Measurements from ENCODE around the gene RALGDS.

The RALGDS gene

DNA sequence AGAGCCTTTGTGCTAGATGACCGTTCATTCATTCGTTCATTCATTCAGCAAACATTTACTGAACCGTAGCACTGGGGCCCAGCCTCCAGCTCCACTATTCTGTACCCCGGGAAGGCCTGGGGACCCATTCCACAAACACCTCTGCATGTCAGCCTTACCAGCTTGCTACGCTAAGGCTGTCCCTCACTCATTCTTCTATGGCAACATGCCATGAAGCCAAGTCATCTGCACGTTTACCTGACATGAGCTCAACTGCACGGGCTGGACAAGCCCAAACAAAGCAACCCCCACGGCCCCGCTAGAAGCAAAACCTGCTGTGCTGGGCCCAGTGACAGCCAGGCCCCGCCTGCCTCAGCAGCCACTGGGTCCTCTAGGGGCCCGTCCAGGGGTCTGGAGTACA lies 53.2 kb downstream of the RALGDS start:
- DNase-seq (ENCODE audit: low read depth, low spot score) = no peak
- in situ Hi-C loops (cut with HindIII; ENCODE audit: low sequenced_read_pairs) = no loop called here
- H3K4me3 ChIP-seq (ENCODE audit: low read depth, low read length) = no peak overlapping the region
- no peak for TF ChIP-seq CTCF (IDR thresholded peaks at IDR 0.05; ENCODE audit: low read depth, low read length)

DNA sequence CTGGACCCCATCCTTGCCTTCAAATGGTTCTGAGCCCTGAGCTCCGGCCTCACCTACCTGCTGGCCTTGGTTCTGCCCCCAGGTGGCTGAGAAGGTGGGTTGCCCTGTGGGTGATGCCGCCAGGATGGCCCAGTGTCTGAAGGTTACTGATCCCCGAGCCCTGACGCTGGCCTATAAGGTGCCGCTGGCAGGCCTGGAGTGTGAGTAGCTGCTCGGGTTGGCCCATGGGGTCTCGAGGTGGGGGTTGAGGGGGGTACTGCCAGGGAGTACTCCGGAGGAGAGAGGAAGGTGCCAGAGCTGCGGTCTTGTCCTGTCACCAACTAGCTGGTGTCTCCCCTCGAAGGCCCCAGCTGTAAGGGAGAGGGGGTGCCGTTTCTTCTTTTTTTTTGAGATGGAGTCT lies 54.0 kb downstream of the RALGDS start:
- DNase-seq (ENCODE audit: low read depth, low spot score) = no peak
- H3K4me3 ChIP-seq (ENCODE audit: low read depth, low read length) = no peak overlapping the region
- in situ Hi-C loops (cut with HindIII; ENCODE audit: low sequenced_read_pairs) = no loop called here
- no peak for TF ChIP-seq CTCF (IDR thresholded peaks at IDR 0.05; ENCODE audit: low read depth, low read length)

DNA sequence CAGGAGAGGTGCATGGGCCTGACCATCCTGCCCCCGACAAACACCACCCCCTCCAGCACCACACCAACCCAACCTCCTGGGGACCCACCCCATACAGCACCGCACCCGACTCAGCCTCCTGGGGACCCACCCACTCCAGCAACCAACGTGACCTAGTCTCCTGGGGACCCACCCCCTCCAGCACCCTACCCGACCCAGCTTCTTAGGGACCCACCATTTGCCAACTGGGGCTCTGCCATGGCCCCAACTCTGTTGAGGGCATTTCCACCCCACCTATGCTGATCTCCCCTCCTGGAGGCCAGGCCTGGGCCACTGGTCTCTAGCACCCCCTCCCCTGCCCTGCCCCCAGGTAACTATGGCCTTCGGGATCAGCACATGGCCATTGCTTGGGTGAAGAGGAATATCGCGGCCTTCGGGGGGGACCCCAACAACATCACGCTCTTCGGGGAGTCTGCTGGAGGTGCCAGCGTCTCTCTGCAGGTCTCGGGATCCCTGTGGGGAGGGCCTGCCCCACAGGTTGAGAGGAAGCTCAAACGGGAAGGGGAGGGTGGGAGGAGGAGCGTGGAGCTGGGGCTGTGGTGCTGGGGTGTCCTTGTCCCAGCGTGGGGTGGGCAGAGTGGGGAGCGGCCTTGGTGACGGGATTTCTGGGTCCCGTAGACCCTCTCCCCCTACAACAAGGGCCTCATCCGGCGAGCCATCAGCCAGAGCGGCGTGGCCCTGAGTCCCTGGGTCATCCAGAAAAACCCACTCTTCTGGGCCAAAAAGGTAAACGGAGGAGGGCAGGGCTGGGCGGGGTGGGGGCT lies 54.7 kb downstream of the RALGDS start:
- in situ Hi-C loops (cut with HindIII; ENCODE audit: low sequenced_read_pairs) = no loop called here
- no peak for DNase-seq (ENCODE audit: low read depth, low spot score)
- H3K4me3 ChIP-seq (ENCODE audit: low read depth, low read length) = no peak overlapping the region
- TF ChIP-seq CTCF (IDR thresholded peaks at IDR 0.05; ENCODE audit: low read depth, low read length) = no peak

DNA sequence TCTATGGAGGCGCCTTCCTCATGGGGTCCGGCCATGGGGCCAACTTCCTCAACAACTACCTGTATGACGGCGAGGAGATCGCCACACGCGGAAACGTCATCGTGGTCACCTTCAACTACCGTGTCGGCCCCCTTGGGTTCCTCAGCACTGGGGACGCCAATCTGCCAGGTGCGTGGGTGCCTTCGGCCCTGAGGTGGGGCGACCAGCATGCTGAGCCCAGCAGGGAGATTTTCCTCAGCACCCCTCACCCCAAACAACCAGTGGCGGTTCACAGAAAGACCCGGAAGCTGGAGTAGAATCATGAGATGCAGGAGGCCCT lies 56.0 kb downstream of the RALGDS start:
- in situ Hi-C loops (cut with HindIII; ENCODE audit: low sequenced_read_pairs) = no loop called here
- TF ChIP-seq CTCF (IDR thresholded peaks at IDR 0.05; ENCODE audit: low read depth, low read length) = no peak
- no peak for DNase-seq (ENCODE audit: low read depth, low spot score)
- H3K4me3 ChIP-seq (ENCODE audit: low read depth, low read length) = no peak overlapping the region

GRCh38 chr9:133064241-133065069 lies 56.6 kb downstream of the RALGDS start:
- in situ Hi-C loops (cut with HindIII; ENCODE audit: low sequenced_read_pairs) = no loop called here
- DNase-seq (ENCODE audit: low read depth, low spot score) = no peak
- no peak overlapping the region for H3K4me3 ChIP-seq (ENCODE audit: low read depth, low read length)
- no peak for TF ChIP-seq CTCF (IDR thresholded peaks at IDR 0.05; ENCODE audit: low read depth, low read length)

- in situ Hi-C loops (cut with HindIII; ENCODE audit: low sequenced_read_pairs) = no loop called here
- no peak for DNase-seq (ENCODE audit: low read depth, low spot score)
- no peak overlapping the region for H3K4me3 ChIP-seq (ENCODE audit: low read depth, low read length)
- TF ChIP-seq CTCF (IDR thresholded peaks at IDR 0.05; ENCODE audit: low read depth, low read length) = no peak
These were observed 57.4 kb downstream of the RALGDS start for GRCh38 chr9:133063500-133064231.
